Hepatic stellate cell (primary cell): ENCODE measurements around the gene CDH1.
"Not testable (repeated sequence)": the region's sequence is repeated elsewhere in the genome, so short reads cannot be mapped to it uniquely, and the experiment has no call there.

Source experiments
- DNase-seq: peaks from one replicate; pipeline ENCODE4 v3.0.0; 2011; ENCODE audit warnings: low spot score

CDH1 gene

DNA sequence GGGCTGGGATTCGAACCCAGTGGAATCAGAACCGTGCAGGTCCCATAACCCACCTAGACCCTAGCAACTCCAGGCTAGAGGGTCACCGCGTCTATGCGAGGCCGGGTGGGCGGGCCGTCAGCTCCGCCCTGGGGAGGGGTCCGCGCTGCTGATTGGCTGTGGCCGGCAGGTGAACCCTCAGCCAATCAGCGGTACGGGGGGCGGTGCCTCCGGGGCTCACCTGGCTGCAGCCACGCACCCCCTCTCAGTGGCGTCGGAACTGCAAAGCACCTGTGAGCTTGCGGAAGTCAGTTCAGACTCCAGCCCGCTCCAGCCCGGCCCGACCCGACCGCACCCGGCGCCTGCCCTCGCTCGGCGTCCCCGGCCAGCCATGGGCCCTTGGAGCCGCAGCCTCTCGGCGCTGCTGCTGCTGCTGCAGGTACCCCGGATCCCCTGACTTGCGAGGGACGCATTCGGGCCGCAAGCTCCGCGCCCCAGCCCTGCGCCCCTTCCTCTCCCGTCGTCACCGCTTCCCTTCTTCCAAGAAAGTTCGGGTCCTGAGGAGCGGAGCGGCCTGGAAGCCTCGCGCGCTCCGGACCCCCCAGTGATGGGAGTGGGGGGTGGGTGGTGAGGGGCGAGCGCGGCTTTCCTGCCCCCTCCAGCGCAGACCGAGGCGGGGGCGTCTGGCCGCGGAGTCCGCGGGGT is at the start of gene CDH1:
Gene CDH1, plus strand, starts transcription at position 247 of the 684 bp plus-strand sequence. Its CDS starts 124 bp downstream, at position 371.
- no peak for DNase-seq

DNA sequence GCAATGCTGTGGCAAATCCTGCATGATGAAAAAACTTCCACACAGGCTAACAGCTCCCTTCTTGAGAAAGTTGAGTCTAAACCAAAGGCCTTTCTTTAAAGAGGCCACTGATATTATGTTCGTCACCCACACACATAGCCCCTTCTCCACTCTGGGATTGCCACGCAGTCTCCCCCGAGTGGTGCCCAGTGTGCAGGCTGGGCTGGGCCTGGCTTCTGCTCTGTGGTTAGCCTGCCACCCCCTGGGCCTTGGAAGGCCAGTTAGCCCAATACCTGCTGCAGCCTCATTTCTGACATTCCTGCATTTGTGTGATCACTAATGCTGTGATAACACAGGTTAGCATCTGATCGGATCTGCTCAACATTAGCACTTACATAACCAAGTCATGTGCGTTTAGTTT is 47.2 kb upstream of the CDH1 start:
- DNase-seq, result no peak

DNA sequence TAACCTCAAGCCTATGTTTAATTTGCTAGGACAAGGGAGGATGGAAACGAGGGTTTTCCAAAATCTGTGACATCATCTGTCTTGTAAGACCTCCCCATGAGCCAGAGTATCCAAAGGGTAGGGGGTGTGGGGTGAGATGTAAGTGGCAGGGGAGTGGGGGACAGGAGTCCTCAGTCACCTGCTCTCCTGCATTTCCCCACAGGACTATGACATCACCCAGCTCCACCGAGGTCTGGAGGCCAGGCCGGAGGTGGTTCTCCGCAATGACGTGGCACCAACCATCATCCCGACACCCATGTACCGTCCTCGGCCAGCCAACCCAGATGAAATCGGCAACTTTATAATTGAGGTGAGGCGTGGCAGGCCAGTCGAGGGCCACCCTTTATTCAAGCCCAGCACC is 41.5 kb upstream of the CDH1 start:
- no peak for DNase-seq

DNA sequence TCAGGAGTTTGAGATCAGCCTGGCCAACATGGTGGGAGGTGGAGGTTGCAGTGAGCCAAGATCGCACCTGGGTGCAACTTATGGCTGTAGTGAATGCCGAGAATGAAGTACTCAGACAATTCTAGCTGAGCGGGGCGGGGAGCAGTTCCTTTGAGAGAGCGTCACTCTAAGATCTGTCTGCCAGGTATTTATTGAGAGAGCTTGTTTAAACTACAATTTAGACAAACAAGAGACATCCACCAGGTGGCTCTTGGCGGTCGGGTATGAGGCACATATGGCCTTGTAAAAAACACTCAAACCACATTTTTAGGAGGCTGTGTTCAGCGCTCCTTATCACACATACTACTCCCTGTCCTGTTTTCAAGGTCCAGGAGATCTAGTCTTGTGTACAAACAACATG is 40.6 kb upstream of the CDH1 start:
- no peak for DNase-seq

DNA sequence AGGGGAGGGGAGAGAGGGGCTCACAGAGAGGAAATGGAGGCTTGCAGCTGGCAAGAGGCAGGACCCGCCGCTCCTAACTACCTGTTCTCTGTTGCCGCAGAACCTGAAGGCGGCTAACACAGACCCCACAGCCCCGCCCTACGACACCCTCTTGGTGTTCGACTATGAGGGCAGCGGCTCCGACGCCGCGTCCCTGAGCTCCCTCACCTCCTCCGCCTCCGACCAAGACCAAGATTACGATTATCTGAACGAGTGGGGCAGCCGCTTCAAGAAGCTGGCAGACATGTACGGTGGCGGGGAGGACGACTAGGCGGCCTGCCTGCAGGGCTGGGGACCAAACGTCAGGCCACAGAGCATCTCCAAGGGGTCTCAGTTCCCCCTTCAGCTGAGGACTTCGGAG is 39.0 kb upstream of the CDH1 start:
- no peak for DNase-seq

DNA sequence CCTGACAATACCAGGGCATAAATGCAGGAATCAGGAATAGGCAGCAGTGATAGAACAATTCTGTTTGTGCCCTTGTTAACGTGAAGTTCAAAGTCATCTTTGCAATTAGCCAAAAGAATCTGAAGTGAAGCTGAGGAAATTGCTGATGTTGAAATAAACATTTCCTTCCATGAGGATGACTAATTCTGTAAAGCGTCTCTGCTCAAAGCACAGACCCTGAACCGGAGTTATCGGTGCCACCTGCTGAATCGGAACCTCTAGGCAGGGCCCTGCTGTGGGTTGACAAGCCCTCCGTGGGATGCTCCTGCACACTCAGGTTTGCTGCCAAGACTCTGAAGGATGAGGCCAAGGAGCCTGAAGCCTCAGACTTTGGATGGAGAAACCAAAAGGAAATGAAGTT is 37.0 kb upstream of the CDH1 start:
- DNase-seq, result peak; percentile 43

DNA sequence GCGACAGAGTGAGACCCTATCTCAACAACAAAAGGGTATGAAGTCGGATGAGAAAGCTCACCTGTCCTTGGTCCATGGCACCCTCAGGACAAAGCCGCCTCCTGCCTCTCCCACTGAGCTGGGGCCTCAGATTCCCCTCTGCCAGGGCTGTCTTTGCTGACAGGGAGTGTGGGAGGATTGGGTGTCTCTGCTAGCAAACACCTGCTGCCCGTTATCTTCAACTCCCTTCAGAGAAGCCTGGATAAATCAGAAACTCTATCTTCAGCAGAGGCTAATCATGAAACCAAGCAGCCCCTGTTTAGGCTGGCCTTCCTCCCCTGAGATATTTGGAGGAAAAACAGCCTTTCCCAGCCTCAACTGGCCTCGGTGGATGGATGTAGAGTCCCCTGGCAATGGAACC is 36.3 kb upstream of the CDH1 start:
- DNase-seq, result no peak

DNA sequence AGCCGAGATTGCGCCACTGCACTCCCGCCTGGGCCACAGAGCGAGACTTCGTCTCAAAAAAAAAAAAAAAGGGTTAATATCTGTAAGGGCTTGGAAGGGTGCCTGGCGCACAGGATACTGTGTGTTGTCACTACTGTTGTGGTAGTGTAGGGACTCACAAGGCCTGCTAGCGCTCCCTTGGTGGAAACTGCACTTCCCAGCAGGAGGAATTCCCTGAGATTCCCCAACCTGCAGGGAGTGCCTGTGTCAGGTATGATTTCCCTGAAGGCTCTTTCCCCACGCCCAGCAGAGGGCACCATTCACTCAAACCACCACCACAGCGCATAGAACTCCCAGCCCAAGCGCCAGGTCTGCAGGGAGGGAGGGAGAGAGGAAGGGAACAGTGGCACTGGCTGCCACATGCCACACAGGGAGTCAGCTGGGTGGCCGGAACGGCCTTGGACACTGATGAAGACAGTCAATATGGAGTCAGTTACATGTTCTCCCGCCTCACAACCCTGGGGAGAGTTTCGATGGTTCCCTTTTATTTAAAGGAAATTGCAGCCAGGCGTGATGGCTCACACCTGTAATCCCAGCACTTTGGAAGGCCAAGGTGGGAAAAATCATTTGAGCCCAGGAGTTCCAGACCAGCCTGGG is 32.7 kb upstream of the CDH1 start:
- DNase-seq, result peak; percentile 76

DNA sequence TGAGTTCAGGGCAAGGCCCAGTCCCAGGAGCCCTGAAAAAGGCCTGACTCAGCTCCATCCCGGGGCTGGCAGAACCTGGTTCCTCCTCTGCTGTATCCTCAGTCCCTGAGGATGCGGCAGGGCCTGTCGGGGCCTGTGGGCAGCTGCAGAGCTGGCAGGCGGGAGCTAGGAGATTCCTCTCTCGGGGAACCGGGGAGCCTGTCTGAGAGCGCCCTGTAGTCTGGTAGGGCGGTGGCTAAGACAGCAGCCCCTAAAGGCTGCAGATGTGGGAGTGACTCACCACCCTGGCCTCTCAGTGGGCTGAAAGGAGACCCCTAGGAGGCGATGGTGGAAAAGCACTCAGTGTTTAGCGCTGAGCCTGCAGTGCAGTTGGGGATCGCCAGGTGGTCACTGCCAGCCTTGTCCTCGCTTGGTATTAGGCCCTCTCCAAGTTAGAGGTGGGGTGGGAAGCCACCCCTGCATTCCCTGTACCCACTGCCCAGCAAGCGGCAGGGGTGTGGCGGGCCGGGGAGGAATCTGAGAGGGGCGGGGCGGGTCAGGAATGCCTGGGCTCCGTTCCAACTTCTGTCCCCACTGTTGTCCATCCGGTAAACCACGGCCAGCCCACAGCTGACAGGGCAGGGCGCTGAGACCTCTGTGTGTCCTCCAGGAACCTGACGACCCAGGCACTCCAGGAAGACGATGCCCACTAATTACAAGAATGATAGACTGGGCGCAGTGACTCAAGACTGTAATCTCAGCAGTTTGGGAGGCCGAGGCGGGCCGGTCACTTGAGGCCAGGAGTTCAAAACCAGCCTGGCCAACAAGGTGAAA is 29.5 kb upstream of the CDH1 start:
- DNase-seq, result peak; percentile 74

DNA sequence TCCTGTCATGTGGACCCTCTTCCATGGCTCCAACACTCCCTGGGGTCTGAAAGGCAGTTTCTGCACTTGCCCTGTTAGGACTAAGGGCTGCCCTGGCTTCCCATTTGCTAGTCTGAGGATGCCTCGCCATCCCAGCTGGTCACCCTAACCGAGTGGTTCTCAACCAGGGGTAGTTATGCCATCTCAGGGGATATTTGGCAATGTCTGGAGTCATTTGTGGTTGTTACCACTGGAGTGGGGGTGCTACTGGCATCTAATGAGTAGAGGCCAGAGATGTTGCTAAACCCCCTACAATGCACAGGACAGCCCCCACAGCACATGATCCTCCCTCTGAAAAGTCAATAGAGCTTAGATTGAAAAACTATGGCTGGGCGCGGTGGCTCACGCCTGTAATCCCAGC is 26.9 kb upstream of the CDH1 start:
- DNase-seq, result no peak

DNA sequence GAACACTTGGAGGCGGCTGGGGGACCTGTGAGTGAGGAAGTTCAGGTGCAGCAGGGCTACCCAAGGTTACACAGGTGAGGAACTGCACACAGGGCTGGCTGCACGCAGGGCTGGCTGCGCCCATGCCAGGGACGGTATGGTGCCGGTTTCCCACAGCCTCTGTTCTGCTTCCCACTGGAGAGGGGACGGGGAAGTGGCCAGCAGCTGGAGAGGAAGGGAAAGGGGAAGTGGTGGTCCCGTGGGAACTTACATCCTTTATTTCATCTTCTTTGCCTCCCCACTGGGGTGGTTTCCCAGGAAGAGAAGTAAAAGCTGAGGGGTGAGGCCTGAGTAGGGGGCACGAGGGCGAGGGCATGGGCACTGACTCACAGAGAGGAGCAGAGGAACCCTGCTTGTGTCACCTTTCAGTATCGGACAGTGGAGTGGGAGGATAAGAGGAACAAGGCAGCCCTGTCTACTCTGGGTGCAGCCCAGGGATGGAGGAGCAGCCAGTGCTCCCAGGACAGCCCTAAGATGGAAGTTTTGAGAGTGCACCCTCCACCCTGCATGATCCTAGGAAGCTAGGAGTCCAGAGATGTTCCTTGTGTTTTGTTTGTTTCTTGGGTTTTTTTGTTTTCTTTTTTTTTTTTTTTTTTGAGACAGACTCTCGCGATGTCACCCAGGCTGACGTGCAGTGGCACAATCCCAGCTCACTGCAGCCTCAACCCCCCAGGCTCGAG is 25.5 kb upstream of the CDH1 start:
- no peak for DNase-seq

DNA sequence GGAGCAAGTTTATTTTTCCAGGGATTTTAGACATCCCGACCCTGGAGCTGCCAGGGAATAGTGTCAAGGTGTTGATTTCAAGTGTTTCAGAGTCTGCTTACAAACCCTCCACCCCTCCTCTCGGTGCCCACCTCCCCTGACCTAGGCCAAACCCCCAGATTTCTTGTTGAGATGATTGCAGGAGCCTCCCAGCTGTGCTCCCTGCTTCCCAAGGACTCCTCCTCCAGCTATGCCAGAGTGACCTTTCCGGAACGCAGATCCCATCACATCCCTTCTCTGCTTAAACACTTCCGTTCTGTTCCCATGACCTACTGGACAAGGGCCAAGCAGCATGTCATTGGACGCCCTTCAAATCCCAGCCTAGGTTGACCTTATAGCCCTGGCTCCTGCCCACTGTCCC is 23.7 kb upstream of the CDH1 start:
- DNase-seq, result no peak

DNA sequence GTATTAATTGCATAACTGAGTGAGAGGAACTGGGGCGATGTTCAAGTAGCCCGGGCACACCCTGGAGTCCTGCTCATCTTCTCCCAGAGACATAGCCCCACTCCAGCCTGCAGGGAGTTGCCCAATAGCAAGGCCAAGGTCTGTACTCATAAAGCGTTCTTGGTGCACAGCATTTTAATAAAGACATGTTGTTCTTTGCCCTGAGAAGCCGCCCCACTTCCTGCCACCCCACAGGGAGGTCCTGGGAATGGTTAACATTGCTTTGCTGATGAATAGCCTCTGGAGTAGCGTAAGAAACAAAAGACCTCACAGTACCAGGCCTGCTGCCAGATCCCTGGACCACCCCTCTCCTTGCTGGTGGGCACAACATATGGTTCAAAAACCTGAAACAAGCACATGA is 21.6 kb upstream of the CDH1 start:
- no peak for DNase-seq

DNA sequence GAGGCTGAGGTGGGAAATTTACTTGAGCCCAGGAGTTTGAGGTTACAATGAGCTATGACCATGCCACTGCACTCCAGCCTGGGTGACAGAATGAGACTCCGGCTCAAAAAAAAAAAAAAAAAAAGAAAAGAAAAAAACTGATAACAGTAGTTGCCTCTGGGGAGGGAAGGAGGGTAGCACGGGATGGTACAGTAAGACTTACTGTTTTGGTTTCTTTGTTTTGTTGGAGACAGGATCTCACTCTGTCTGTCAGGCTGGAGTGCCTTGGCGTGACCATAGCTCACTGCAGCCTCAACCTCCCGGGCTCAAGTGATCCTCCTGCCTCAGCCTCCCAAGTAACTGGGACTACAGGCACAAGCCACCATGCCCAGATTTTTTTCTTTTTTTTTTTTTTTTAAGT is 20.6 kb upstream of the CDH1 start:
- not testable (repeated sequence) for DNase-seq

DNA sequence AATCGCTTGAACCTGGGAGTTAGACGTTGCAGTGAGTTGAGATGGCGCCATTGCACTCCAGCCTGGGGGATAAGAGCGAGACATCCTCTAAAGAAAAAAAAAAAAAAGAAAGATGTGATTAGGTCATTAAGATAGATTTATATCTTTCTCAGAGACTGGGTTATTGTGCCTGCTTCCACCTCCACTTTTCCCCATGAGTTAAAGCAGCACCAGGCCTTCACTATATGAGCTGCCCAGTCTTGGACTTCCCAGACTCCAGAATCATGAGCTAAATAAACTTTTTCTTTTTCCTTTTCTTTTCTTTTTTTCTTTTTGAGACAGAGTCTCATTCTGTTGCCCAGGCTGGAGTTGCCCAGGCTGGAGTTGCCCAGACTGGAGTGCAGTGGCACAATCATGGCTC is 19.4 kb upstream of the CDH1 start:
- DNase-seq, result no peak

DNA sequence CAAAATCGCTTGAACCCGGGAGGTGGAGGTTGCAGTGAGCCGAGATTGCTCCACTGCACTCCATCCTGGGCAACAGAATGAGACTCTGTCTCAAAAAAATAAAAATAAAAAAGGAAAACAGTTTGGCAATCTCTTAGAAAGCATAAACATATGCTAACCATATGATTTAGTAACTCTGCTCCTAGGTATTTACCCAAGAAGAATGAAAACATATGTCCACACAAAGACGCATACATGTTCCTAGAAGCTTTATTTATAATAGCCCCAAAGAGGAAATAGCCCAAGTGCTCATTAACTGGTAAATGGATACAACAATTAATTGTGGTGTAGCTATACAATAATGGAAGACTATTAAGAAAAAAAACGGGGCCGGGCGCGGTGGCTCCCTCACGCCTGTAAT is 18.5 kb upstream of the CDH1 start:
- DNase-seq, result no peak

DNA sequence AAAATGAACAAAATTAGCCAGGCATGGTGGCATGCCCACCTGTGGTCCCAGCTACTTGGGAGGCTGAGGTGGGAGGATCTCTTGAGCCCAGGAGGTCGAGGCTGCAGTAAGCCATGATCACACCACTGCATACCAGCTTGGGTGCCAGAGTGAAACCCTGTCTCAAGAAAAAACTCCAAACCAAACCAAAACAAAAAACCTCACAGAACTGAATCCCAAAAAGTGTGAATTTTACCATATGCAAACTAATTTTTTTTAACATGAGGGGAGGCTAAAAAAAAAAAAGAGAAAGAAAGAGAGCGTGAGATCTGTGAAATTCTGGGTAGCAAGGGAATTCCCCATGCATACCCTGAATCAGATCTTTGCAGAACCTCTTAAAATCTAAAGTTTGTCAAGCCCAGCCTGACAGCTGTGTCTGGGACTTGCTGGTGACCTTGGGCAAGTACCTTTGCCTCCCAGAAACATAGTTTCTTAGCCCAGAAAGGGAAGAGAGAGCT is 17.1 kb upstream of the CDH1 start:
- no peak for DNase-seq

DNA sequence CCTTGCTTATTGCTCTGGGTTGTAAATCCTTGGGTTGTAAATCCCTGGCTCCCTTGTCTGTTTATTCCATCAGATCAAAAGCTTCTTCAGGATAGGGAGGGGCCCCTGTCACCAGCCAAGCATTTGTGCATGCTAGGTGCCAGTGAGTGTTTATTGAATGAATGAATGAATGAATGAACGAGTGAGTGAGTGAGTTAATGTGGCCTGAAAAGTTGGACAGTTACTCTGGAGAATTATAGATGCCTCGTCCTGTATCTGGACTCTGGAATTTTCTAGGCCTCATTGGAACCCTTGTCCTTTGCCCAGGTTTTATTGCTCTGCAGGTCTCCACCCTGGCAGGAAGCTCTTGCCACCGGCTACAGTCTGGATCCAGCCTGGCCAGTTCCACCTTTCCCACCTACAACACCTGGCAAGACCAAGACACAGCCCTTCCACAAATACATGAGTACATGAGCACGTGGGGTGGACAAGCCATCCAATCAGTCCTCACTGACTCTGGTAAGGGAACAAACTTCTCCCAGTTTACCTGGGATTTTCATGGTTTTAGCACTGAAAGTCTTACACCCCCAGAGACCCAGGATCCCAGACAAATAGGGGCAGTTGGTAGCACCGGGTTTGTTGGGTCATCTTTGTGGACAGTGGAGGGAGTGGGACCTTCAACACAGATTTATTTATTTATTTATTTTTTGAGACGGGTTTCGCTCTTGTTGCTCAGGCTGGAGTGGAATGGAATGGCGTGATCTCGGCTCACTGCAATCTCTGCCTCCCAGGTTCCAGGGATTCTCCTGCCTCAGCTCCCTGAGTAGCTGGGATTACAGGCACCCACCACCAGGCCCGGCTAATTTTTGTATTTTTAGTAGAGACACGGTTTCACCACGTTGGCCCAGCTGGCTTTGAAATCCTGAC is 14.7 kb upstream of the CDH1 start:
- no peak for DNase-seq

DNA sequence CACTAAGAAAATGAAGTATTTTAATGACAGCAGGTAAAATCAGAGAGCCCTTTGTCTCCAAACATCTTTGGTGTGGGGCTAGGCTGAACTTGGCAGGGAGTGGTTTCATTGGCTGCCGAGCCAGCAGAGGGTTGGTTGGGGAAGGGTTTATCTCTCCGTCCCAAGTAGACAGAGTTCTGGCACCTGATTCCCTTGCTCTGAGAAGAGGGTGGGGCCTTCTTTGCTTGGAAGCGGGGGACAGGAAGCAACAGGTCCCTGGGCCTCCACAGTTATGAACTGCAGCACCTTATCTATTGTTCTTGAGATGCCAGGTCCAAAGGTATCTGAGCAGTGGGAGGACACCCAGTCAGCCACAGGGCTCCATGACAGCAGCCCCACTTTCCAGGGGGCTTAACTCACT is 12.3 kb upstream of the CDH1 start:
- DNase-seq, result no peak

DNA sequence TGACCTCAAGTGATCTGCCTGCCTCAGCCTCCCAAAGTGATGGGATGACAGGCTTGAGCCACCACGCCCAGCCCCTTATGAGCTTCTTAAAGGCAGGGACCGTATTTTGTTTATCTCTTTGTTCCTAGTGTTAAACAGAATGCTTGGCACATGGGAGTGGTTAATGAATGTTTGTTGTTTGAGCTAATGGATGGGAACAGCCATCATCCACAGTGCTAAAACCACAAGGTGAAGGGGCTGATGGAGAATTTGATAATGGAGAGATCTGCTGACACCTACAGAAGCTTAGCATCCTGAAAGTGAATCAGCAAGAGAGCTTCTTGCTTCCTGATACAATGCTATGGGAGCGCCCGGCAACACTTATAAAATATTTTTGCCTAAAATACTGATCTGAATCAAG is 8.6 kb upstream of the CDH1 start:
- DNase-seq, result no peak

DNA sequence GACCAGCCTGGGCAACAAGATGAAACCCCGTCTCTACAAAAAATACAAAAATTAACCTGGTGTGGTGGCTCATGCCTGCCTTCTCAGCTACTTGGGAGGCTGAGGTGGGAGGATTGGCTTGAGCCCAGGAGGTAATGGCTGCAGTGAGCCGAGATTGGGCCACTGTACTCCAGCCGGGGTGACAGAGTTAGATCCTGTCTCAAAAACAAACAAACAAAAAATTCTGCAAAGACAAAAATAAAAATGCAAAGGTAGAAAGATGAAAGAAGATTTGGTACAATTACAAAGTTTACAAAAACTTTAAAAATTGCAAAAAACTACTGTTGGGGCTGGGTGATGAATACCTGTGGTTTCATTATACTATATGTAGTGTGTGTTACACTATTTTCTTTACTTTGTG is 5.5 kb upstream of the CDH1 start:
- no peak for DNase-seq
